GM19351 (cell line): ENCODE data around the gene AK4.

ENCODE experiments used
- ATAC-seq: cut with Tn5 transposase; IDR thresholded peaks from one replicate; pipeline ENCODE4 v1.9.1; 2021; ENCODE audit warnings: mild to moderate bottlenecking, moderate library complexity; ENCODE audit not compliant: unreplicated experiment

The AK4 gene

GRCh38 chr1:65243491-65243890 lies 95.5 kb downstream of the AK4 start:
- ATAC-seq = no peak

GRCh38 chr1:65245295-65245694 lies 97.3 kb downstream of the AK4 start:
- ATAC-seq = no peak

GRCh38 chr1:65247419-65248359 lies 99.7 kb downstream of the AK4 start:
- no peak for ATAC-seq

DNA sequence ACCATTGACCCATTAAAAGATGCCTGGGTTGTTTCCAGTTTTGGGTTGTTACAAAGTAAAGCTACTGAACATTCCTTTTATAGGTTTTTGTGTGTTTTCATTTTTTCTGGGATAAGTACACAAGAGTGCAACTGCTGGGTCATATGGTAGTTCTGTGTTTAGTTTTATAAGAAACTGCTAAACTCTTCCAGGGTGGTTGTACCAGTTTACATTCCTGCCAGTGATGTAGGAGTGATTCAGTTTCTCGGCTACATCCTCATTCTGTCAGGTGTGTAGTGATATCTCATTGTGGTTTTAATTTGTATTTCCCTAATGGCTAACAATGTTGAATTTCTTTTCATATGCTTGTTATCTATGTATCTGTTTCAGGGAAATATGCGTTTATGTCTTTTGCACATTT lies 102.8 kb downstream of the AK4 start:
- ATAC-seq = no peak

GRCh38 chr1:65253800-65254319 lies 105.9 kb downstream of the AK4 start:
- ATAC-seq = peak; percentile 34

DNA sequence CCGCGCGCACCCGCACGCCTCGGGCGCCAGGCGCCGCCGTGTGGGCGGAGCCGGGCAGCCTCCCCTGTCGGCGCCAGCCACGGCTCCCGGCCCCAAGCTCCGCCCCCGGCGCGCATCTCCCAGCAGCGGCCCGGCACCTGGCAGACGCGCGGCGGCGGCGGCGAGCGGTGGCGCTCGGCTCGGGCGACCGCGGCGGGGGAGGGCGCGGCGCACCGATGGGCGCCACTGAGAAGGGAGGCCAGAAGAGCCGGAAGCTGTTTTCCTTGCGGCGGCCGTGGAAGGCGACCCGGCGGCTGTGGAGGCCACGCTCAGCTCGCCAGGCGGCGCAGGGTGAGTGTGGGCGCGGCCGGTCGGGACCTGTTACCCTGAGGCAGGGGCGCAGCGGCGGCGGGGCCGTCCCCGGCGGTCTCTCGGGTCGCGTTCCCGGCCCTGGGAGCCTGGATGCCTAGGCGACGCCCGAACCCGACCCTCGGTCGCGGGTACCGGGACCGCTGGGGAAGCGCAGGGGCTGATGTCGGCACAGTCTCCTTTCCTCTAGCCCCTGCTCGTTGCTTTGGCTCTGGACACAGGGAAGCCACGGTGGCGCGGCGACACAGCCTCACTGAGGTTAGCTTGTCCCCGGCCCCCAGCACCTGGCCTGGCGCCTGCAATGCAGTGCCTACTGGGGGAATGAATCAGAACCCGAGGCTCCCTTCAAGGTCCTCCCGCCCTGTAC lies 106.5 kb downstream of the AK4 start:
- peak; percentile 96 for ATAC-seq

DNA sequence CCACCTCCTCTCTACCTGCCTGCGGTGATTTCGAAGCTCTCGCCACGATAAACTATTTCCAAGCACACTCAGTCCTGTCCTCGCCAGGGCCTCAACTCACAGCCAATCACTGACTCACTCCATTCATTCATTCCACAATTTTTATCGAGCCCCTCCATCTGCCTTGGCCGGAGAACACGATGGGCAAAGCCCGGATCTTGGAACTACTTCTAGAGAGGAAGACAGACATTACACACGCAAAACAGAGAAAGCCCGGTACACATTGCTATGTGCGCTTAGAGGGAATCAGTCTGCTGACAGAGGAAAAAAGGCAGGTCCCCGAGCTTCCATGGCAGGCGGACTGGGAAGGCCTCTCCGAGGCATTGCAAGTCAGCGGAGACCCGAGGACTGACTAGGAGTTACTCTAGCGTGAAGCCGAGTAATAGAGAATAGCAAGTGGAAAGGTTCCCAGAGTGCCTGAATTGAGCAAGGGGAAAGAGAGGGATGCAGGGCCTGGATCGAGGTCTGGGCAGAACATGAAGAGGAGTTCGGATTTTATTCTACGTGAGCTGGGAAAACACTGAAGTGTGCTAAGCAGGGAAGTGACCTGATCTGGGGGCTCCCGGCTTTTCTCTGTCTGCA lies 107.1 kb downstream of the AK4 start:
- ATAC-seq = no peak

GRCh38 chr1:65255656-65256050 lies 107.7 kb downstream of the AK4 start:
- ATAC-seq = no peak

DNA sequence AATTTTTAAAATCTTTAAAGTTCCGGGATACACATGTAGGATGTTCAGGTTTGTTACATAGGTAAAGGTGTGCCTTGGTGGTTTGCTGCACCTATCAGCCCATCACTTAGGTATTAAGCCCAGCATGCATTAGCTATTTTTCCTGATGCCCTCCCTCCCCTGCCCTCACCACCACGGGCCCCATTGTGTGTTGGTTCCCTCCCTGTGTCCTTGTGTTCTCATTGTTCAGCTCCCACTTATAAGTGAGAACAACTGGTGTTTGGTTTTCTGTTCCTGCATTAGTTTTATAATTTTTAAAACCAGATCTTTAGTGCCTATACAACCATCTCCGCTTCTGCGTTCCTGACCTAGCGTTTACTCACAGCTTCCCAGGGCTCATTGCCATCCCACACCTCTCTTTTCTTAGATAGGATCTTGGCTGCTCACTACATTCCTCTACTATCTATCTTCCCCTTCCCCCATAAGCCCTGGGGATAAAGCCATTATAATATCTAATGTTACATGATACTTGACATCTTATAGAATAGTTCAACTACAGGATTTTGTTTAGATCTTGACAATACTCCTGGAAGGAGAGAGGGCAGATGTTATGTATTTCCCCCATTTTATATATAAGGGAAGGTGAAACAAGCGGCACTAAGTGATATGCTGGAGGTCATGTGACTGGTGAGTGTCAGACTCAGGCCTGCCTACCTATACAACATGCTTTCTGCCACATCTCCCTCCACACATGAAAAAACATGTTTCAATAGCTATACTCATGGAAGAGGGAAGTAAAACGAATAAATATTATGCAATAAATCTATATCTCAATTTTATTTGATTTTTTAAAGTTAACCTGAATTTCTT lies 109.1 kb downstream of the AK4 start:
- no peak for ATAC-seq

DNA sequence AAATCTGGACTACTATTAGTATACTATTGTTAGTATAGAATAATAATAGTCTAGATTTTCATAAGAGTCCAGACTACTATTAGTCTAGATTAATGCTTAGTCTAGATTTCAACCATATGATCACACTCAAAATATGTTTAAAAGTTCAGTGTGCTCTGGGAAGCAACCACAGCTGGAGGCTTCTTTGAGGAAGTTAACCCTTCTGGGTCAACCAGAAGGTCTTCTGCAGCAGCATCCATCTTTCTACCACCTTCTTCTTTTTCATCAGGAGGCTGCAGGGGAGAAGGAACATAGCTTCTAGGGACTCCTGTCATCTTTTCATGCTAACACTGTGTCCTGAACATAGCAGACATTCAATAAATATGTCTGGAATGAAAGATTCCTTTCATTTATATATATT lies 110.1 kb downstream of the AK4 start:
- no peak for ATAC-seq

GRCh38 chr1:65259816-65260215 lies 111.8 kb downstream of the AK4 start:
- no peak for ATAC-seq

DNA sequence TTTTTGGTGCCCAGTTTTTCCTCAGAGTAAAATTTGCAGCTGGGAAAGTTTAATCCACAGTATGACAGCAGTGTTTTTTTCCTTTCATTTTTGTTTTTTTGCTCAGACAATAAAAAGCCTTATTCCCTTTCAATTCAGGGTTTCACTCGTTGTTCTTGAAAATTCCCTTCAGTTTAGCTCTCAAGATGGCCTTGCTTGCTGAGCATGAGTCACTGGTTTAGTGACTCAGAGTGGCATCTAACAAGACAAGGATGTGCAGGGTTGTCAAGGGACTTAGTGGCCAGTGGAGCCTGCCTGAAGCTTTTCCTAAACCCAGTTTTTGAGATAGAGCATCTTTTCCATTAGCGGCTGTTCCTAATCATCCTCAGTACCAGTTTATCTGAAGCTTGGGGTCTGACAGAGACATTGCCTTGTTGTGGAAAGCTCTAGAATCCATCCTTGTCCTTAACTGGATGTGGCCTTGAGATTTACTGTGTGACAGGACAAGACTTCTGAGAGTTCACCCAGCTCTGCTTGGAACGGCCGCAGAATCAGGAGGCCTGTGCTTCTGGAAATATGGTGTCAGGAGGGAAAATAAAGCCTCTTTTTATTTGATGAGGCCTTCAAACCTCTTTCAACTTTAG lies 113.0 kb downstream of the AK4 start:
- no peak for ATAC-seq

DNA sequence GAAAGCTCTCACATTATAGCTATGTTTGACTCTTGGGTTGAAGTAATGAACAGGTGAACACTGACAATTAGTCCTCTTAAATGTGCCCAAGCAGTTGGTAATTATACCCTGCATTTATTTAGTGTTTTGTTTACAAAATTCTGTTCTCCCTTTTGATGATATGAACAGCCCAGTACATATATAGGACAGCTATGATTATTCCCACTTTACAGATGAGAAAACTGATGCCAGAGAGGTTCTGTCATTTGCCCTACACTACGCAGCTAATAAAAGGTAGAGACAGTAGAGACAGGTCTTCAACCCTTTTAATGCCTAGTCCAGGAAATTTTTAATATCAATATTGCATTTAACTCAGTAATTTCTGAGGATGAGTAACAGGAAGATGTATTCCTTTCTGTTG lies 115.3 kb downstream of the AK4 start:
- ATAC-seq = no peak

GRCh38 chr1:65264197-65264929 lies 116.4 kb downstream of the AK4 start:
- no peak for ATAC-seq

- no peak for ATAC-seq
These were observed 117.3 kb downstream of the AK4 start for GRCh38 chr1:65265296-65265650.

GRCh38 chr1:65265651-65266351 lies 117.8 kb downstream of the AK4 start:
- ATAC-seq = peak; percentile 78

DNA sequence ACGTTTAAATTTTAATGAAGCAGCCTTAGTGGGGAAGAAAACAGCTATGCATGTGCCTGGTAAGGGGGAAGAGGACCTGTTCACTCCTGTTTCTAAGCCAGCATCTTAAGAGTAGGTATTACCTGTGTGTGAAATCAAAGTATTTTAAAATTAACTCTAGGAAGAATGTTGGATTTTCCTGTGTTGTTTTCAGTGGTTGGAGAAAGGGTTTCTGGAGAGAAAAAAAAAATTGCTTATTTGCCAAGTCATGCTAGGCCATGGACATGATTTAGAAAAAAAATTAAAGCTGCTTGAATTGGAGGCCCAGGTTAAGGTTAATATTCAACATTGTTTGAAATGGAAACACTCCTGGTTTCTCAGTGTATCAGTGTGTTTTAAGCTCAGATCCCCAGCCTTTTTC lies 118.5 kb downstream of the AK4 start:
- no peak for ATAC-seq

- no peak for ATAC-seq
These were observed 119.3 kb downstream of the AK4 start for GRCh38 chr1:65267271-65267670.

GRCh38 chr1:65267683-65268082 lies 119.7 kb downstream of the AK4 start:
- no peak for ATAC-seq
